Type B pancreatic cell (in vitro differentiated cells): ENCODE measurements around the gene PHACTR1. TPM values are rescaled to one million over a fixed set of nuclear protein-coding genes. Genes with fewer than 3 reads are reported as not detected.

Experiments used
- DNase-seq: peaks from one replicate; pipeline ENCODE4 v3.0.0; 2021; ENCODE audit warnings: mixed read lengths; ENCODE audit not compliant: unreplicated experiment; ENCODE audit errors: extremely low spot score
- H3K27ac Mint-ChIP-seq: 2 replicates; pipeline ENCODE4 v1.8.0; 2021; ENCODE audit warnings: mild to moderate bottlenecking, mixed read lengths
- H3K27me3 Mint-ChIP-seq: 2 replicates; pipeline ENCODE4 v1.8.0; 2021; ENCODE audit warnings: mixed read lengths
- H3K36me3 Mint-ChIP-seq: 2 replicates; pipeline ENCODE4 v1.8.0; 2021; ENCODE audit warnings: mixed read lengths
- H3K4me1 Mint-ChIP-seq: one replicate; pipeline ENCODE4 v1.8.0; 2021; ENCODE audit warnings: mixed read lengths; ENCODE audit not compliant: unreplicated experiment
- H3K4me3 Mint-ChIP-seq: 2 replicates; pipeline ENCODE4 v1.8.0; 2021; ENCODE audit warnings: mild to moderate bottlenecking, mixed read lengths
- H3K9me3 Mint-ChIP-seq: 2 replicates; pipeline ENCODE4 v1.8.0; 2021; ENCODE audit warnings: mixed read lengths
- total RNA-seq: library from RNA; stranded (reverse); gene quantifications from 2 replicates; pipeline ENCODE4 v1.2.1, GENCODE V29; 2021; ENCODE audit warnings: low replicate concordance
- TF ChIP-seq, protein P1 (sequence below): fragments of 200-600 bp; sonication (generic); conservative IDR thresholded peaks from 2 replicates; pipeline ENCODE4 v1.5.0; 2021; ENCODE audit warnings: antibody characterized with exemption, mild to moderate bottlenecking

Gene PHACTR1
- total RNA-seq, 1 donor from 2014 or later, result 12.3 TPM

DNA sequence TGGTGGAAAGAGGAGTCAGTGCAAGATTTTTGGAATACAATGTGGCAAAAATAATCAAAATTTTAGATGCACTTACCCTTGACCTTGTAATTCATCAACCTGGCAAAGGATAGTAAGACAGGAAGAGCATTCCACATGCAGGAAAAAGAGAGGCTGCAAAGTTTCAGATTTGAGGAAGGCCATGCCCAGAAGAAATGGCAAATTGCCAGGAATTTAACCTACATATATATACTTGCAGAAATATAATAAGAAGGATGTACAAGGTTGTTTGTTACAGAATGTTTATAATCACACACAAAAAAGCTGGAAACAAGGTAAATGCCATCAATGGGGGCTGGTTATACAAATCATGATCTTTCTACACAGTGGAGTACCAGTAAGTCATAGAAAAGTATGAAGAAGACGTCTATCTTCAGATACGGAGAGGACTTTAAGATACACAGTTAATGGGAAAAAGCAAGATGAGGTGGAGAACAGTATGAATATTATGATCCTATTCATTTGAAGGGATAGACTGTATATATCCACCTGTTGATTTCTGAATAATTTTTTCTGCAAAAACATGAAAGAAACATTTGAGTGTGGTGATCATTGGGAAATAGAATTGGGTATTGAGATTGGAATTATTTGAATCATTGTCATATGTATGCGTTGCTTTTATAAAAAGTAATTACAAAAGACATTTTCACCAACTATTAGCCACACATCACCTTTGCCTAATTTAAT is 358.0 kb downstream of the PHACTR1 start:
- H3K9me3 Mint-ChIP-seq, result no peaks in the 10 kb centered on the region
- TF ChIP-seq, protein P1, sequence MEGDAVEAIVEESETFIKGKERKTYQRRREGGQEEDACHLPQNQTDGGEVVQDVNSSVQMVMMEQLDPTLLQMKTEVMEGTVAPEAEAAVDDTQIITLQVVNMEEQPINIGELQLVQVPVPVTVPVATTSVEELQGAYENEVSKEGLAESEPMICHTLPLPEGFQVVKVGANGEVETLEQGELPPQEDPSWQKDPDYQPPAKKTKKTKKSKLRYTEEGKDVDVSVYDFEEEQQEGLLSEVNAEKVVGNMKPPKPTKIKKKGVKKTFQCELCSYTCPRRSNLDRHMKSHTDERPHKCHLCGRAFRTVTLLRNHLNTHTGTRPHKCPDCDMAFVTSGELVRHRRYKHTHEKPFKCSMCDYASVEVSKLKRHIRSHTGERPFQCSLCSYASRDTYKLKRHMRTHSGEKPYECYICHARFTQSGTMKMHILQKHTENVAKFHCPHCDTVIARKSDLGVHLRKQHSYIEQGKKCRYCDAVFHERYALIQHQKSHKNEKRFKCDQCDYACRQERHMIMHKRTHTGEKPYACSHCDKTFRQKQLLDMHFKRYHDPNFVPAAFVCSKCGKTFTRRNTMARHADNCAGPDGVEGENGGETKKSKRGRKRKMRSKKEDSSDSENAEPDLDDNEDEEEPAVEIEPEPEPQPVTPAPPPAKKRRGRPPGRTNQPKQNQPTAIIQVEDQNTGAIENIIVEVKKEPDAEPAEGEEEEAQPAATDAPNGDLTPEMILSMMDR, result no peak
- H3K4me3 Mint-ChIP-seq, result no peak overlapping the region
- peaks cover 10% of the 10 kb centered on the region for H3K4me1 Mint-ChIP-seq
- DNase-seq, result no peak
- no peaks in the 10 kb centered on the region for H3K27me3 Mint-ChIP-seq
- no peak overlapping the region for H3K27ac Mint-ChIP-seq
- no peaks in the 10 kb centered on the region for H3K36me3 Mint-ChIP-seq

DNA sequence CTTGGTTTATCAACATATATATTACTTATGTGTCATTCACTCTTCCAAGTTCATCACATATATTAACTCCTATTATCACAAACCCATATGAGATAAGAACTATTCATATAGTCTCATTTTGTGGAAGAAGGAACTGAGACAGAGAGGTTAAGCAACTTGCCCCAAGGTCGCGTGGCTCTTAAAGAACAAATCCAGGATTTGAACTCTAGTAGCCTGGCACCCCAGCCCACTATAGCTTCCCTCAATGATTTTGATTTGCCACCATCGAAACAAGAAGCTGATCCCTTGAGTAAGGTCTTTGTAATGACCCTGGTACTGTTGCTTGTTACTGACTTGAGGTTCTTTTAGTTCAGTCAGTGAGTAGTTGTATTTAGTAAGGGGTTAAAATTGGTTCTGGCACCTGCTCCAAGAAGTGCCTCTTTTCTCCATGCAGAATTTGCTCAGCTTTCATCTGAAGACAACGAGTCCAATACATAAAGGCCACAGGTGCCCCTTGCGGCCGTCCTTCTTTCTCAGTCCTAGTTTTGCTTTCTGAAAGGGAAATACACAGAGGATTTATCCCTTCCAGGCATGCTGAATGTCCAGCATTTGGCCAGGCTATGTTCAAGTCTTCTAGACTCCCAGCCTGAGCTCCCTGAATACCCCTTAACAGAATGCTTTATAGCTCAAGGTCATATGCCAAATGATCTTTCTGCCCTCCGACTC is 358.7 kb downstream of the PHACTR1 start:
- no peak for DNase-seq
- no peaks in the 10 kb centered on the region for H3K27me3 Mint-ChIP-seq
- no peaks in the 10 kb centered on the region for H3K36me3 Mint-ChIP-seq
- no peak overlapping the region for H3K4me3 Mint-ChIP-seq
- TF ChIP-seq, protein P1, result no peak
- H3K4me1 Mint-ChIP-seq, result peaks cover 10% of the 10 kb centered on the region
- H3K27ac Mint-ChIP-seq, result no peak overlapping the region
- H3K9me3 Mint-ChIP-seq, result no peaks in the 10 kb centered on the region

DNA sequence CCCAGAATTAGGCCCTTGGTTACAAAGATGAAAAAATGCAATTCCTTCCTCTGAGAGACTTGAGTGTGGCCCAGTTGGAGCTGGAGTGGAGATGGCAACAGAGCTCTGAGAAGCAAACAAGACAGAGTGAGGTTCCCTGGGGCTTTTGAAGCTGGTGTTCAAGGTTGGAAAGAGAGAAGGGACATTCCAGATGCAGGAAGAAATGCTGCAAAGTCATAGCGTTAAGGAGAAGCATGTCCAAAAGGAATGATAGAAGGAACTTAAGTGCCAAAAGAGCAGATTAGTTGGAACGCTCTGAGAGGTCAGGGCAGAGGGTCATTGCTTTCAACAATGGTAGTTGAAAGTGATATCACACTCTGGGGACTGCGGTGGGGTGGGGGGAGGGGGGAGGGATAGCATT is 360.0 kb downstream of the PHACTR1 start:
- TF ChIP-seq, protein P1, result no peak
- Mint-ChIP-seq H3K9me3 (no peaks in the 10 kb centered on the region), H3K27me3 (no peaks in the 10 kb centered on the region), H3K27ac (no peak overlapping the region), H3K4me1 (peaks cover 10% of the 10 kb centered on the region), H3K36me3 (no peaks in the 10 kb centered on the region), H3K4me3 (no peak overlapping the region)
- no peak for DNase-seq

GRCh38 chr6:13077117-13077516 is 360.6 kb downstream of the PHACTR1 start:
- Mint-ChIP-seq H3K36me3 (no peaks in the 10 kb centered on the region), H3K4me1 (peaks cover 10% of the 10 kb centered on the region), H3K27me3 (no peaks in the 10 kb centered on the region)

GRCh38 chr6:13079096-13079723 is 362.6 kb downstream of the PHACTR1 start:
- Mint-ChIP-seq H3K27ac (no peak overlapping the region), H3K4me3 (no peak overlapping the region), H3K4me1 (peaks cover 4% of the 10 kb centered on the region), H3K36me3 (no peaks in the 10 kb centered on the region), H3K27me3 (no peaks in the 10 kb centered on the region), H3K9me3 (no peaks in the 10 kb centered on the region)
- no peak for DNase-seq
- TF ChIP-seq, protein P1, result no peak

More at GRCh38 chr6:13077117-13077516, 360.6 kb downstream of the PHACTR1 start:
- no peak for DNase-seq
- no peak overlapping the region for H3K27ac Mint-ChIP-seq
- H3K4me3 Mint-ChIP-seq, result no peak overlapping the region
- no peaks in the 10 kb centered on the region for H3K9me3 Mint-ChIP-seq
- TF ChIP-seq, protein P1, result no peak
